ENCODE data around the gene SCGB1D4. TPM values are rescaled to one million over a fixed set of nuclear protein-coding genes. Genes with fewer than 3 reads are reported as not detected.

The SCGB1D4 gene
- total and polyA plus RNA-seq, 5 experiments from 2014 or later, result not detected

- no peak overlapping the region for H3K27ac Mint-ChIP-seq
- DNase-seq, result no peak
- peaks cover 0 to 3% (median 0%) of the 10 kb centered on the region in 9 donors for H3K9me3 Mint-ChIP-seq
- no peak for ATAC-seq
- peaks cover 9 to 28% (median 20%) of the 10 kb centered on the region in 5 donors for H3K27me3 Mint-ChIP-seq
- no peaks in the 10 kb centered on the region for H3K36me3 Mint-ChIP-seq
- no peaks in the 10 kb centered on the region for H3K4me1 Mint-ChIP-seq
- POLR2A ChIA-PET, result no interaction called here
- H3K4me3 Mint-ChIP-seq, result no peak overlapping the region
Measured at GRCh38 chr11:62267576-62267975, 31.3 kb downstream of the SCGB1D4 start.

DNA sequence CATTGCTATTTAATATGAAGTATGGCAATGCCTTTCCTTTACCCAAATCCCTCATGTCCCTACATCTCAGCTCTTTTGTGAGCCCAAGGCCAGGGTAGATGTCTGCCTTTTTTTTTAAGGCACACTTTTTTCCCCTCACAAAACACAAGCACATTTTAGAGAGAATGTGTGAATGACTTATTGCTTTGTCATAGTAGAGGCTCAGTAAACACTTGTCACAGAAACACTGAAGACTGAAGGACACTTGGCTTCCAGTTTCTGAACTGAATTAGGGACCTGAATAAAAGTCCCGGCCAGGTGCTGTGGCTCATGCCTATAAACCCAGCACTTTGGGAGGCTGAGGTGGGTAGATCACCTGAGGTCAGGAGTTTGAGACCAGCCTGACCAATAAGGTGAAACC lies 31.8 kb downstream of the SCGB1D4 start:
- Mint-ChIP-seq H3K4me1 (no peaks in the 10 kb centered on the region), H3K9me3 (peaks cover 0 to 3% (median 0%) of the 10 kb centered on the region in 9 donors), H3K4me3 (no peak overlapping the region), H3K36me3 (no peaks in the 10 kb centered on the region), H3K27me3 (peaks cover 9 to 28% (median 20%) of the 10 kb centered on the region in 5 donors), H3K27ac (no peak overlapping the region)
- ATAC-seq, result no peak
- DNase-seq, result no peak
- POLR2A ChIA-PET, result no interaction called here

GRCh38 chr11:62266558-62266957 lies 32.3 kb downstream of the SCGB1D4 start:
- peaks cover 9 to 28% (median 20%) of the 10 kb centered on the region in 5 donors for H3K27me3 Mint-ChIP-seq
- H3K9me3 Mint-ChIP-seq, result peaks cover 0 to 3% (median 0%) of the 10 kb centered on the region in 9 donors
- no peaks in the 10 kb centered on the region for H3K4me1 Mint-ChIP-seq
- no peak overlapping the region for H3K4me3 Mint-ChIP-seq
- no peak overlapping the region for H3K27ac Mint-ChIP-seq
- H3K36me3 Mint-ChIP-seq, result no peaks in the 10 kb centered on the region
- POLR2A ChIA-PET, result interaction anchor here (0.5 kb wide), 1 partner anchor 105 kb away, joined by 3 read pairs; no protein-coding TSS in a partner anchor
- ATAC-seq (no peak), DNase-seq (no peak)

DNA sequence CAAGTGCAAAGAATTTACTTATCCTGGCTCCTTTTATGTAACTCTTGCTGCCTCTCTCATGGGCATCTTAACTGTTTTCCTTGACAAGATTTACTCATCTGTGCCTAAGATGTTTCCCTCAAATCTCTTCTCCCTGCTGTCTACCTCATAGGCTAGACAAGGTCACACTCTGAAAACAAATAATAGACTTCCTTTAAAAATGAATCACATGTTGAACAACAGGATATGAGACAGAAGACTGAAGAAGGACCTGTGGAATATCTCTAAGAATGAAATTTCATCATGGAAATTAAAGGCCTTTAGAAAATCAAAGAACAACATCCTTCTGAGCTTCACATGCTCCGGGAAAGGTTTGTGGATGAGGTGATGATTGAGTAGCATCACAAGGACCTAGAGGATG lies 34.9 kb downstream of the SCGB1D4 start:
- no peak for ATAC-seq
- no peak for DNase-seq
- Mint-ChIP-seq H3K4me3 (no peak overlapping the region), H3K36me3 (no peaks in the 10 kb centered on the region), H3K9me3 (peaks cover 0 to 3% (median 0%) of the 10 kb centered on the region in 9 donors), H3K27ac (no peak overlapping the region), H3K27me3 (peaks cover 4 to 24% (median 19%) of the 10 kb centered on the region in 5 donors), H3K4me1 (no peaks in the 10 kb centered on the region)
- POLR2A ChIA-PET, result no interaction called here

DNA sequence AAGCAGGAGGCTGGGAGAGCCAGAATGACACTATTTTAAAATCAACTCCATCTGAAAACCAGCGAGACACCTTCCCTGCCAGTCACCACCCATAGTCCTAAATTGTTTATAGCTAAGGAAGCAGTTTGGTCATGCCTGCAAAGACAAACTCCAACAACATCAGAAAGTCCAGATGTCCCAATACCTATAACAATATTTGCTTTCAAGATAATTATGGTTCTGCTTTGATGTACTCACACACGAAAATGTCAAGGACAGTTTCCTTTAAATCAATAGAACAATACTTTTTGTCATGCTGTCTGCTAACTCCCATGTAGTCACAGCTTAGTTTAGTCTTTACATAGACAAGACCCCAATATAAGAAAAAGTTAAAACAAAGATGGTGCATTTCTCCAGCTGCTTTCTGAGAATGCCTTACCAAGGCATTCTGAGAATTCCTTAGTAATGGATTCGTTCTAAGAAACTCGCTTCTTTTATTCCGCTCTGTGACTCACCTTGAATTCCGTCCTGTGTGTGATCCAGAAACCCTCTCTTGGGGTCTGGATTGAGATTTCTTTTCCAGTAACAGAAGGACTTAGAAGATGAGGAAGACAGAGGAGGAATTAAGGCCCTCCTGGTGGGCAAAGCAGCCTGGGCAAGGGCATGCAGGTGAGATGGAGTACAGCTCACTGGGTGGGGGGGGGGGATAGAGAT lies 38.5 kb downstream of the SCGB1D4 start:
- POLR2A ChIA-PET, result no interaction called here
- peaks cover 3 to 33% (median 6%) of the 10 kb centered on the region in 5 donors for H3K27me3 Mint-ChIP-seq
- DNase-seq (no peak), ATAC-seq (no peak)
- H3K36me3 Mint-ChIP-seq, result peaks cover 0 to 10% (median 0%) of the 10 kb centered on the region in 3 donors
- no peak overlapping the region for H3K27ac Mint-ChIP-seq
- no peak overlapping the region for H3K4me3 Mint-ChIP-seq
- peaks cover 0 to 8% (median 0%) of the 10 kb centered on the region in 9 donors for H3K9me3 Mint-ChIP-seq
- no peaks in the 10 kb centered on the region for H3K4me1 Mint-ChIP-seq

DNA sequence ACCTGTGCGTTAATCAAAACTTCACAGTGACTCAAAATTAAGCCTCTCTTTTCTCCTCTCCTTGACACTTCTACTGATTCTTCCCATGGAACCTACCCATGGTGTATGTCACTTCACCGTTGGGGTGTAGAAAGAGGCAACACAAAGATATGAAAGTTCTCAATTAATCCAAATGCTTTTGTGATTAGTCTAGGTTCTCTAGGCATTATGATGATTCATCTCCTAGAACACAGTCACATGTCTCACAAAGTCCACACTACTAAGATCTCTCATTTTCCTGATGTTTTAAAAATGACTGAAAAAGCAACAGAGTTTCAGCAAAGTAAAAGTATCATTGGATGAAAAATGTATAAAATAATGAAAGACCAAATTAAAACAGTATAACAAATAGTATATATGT lies 42.6 kb downstream of the SCGB1D4 start:
- peaks cover under 1 to 44% (median 25%) of the 10 kb centered on the region in 9 donors for H3K9me3 Mint-ChIP-seq
- no peak overlapping the region for H3K27ac Mint-ChIP-seq
- H3K27me3 Mint-ChIP-seq, result peaks cover 3 to 24% (median 5%) of the 10 kb centered on the region in 5 donors
- no peaks in the 10 kb centered on the region for H3K4me1 Mint-ChIP-seq
- DNase-seq (no peak), ATAC-seq (no peak)
- H3K36me3 Mint-ChIP-seq, result peaks cover 0 to 40% (median 20%) of the 10 kb centered on the region in 3 donors
- POLR2A ChIA-PET, result no interaction called here
- H3K4me3 Mint-ChIP-seq, result no peak overlapping the region

GRCh38 chr11:62253999-62254542 lies 44.8 kb downstream of the SCGB1D4 start:
- Mint-ChIP-seq H3K36me3 (peaks cover 0 to 62% (median 29%) of the 10 kb centered on the region in 3 donors), H3K27ac (no peak overlapping the region), H3K9me3 (peaks cover 22 to 65% (median 43%) of the 10 kb centered on the region in 9 donors), H3K27me3 (peaks cover 7 to 30% (median 14%) of the 10 kb centered on the region in 5 donors), H3K4me1 (no peaks in the 10 kb centered on the region), H3K4me3 (no peak overlapping the region)
- ATAC-seq (no peak), DNase-seq (no peak)
- POLR2A ChIA-PET, result interaction anchor here (0.7 kb wide), 1 partner anchor 97 kb away, joined by 3 read pairs; no protein-coding TSS in a partner anchor

- H3K4me3 Mint-ChIP-seq, result no peak overlapping the region
- peaks cover 0 to 62% (median 31%) of the 10 kb centered on the region in 3 donors for H3K36me3 Mint-ChIP-seq
- peaks cover 23 to 68% (median 43%) of the 10 kb centered on the region in 9 donors for H3K9me3 Mint-ChIP-seq
- no peak for ATAC-seq
- H3K4me1 Mint-ChIP-seq, result no peaks in the 10 kb centered on the region
- H3K27me3 Mint-ChIP-seq, result peaks cover 5 to 36% (median 17%) of the 10 kb centered on the region in 5 donors
- POLR2A ChIA-PET, result no interaction called here
- no peak for DNase-seq
- no peak overlapping the region for H3K27ac Mint-ChIP-seq
Measured at GRCh38 chr11:62251698-62252097, 47.2 kb downstream of the SCGB1D4 start.

Other genes with a start within 250 kb of the SCGB1D4 start
- 10 to 100 TPM; 27.9 to 28.2 TPM for gene INCENP, start 175.1 kb downstream of the SCGB1D4 start, total RNA-seq
- 1 to 10 TPM in 2 of 3 donors, under 1 TPM in 1; 0.73 to 1.8 (median 1.3) TPM for gene INCENP, start 175.1 kb downstream of the SCGB1D4 start, polyA plus RNA-seq
- not detected for gene SCGB1D1, start 108.9 kb downstream of the SCGB1D4 start, total RNA-seq
- gene SCGB1D1, start 108.9 kb downstream of the SCGB1D4 start, polyA plus RNA-seq, result not detected
- gene SCGB2A1, start 90.4 kb downstream of the SCGB1D4 start, total RNA-seq, result not detected
- not detected for gene SCGB2A1, start 90.4 kb downstream of the SCGB1D4 start, polyA plus RNA-seq
- gene SCGB1D2, start 56.8 kb downstream of the SCGB1D4 start, total RNA-seq, result not detected
- not detected for gene SCGB1D2, start 56.8 kb downstream of the SCGB1D4 start, polyA plus RNA-seq
- gene SCGB2A2, start 28.9 kb downstream of the SCGB1D4 start, total RNA-seq, result not detected
- gene SCGB2A2, start 28.9 kb downstream of the SCGB1D4 start, polyA plus RNA-seq, result not detected
- 1 to 10 TPM; 2.8 to 7.5 TPM for gene ASRGL1, start 38.4 kb upstream of the SCGB1D4 start, total RNA-seq
- 10 to 100 TPM in 1 of 3 donors, 1 to 10 TPM in 2; 5.1 to 13.3 (median 6.0) TPM for gene ASRGL1, start 38.4 kb upstream of the SCGB1D4 start, polyA plus RNA-seq
- not detected for gene SCGB1A1, start 120.0 kb upstream of the SCGB1D4 start, total RNA-seq
- not detected for gene SCGB1A1, start 120.0 kb upstream of the SCGB1D4 start, polyA plus RNA-seq
- gene AHNAK, start 247.7 kb upstream of the SCGB1D4 start, total RNA-seq, result 100 to 1,000 TPM; 227 to 231 TPM
- 10 to 100 TPM in 1 of 3 donors, 1 to 10 TPM in 2; 7.7 to 19.8 (median 9.4) TPM for gene AHNAK, start 247.7 kb upstream of the SCGB1D4 start, polyA plus RNA-seq

All from naive thymus-derived CD8-positive, alpha-beta T cell (primary cell).